Stimulated activated naive B cell treated with anti-CD40 and anti-IgM and Interleukin-4, amounts not matched to agents 10 μg/mL and 1 μg/mL and 100 μg/mL, for 72 hours (primary cell): ENCODE results near the gene TXNRD3.
"Not testable (repeated sequence)": the region's sequence is repeated elsewhere in the genome, so short reads cannot be mapped to it uniquely, and the experiment has no call there.

Experiments used
- ATAC-seq, 2 donors: fragments of 150-1000 bp; cut with Tn5 transposase; replicated peaks; 2 replicates each; pipeline ENCODE4 v1.10.0; 2021; ENCODE audit warnings: moderate library complexity in 1 of 2
- DNase-seq: peaks from one replicate; pipeline ENCODE4 v3.0.0; 2021
- H3K27ac Mint-ChIP-seq: one replicate; pipeline ENCODE4 v1.8.0; 2022; ENCODE audit warnings: mild to moderate bottlenecking, mixed read lengths
- H3K27me3 Mint-ChIP-seq, 2 donors: one replicate each; pipeline ENCODE4 v1.8.0; 2022; ENCODE audit warnings: mixed read lengths in 2 of 2
- H3K36me3 Mint-ChIP-seq, 2 donors: one replicate each; pipeline ENCODE4 v1.8.0; 2022; ENCODE audit warnings: mixed read lengths in 2 of 2, mild to moderate bottlenecking in 1 of 2
- H3K4me1 Mint-ChIP-seq, 2 donors: one replicate each; pipeline ENCODE4 v1.8.0; 2022; ENCODE audit warnings: mixed read lengths in 2 of 2, mild to moderate bottlenecking in 1 of 2
- H3K4me3 Mint-ChIP-seq, 2 donors: one replicate each; pipeline ENCODE4 v1.8.0; 2022; ENCODE audit warnings: mild to moderate bottlenecking in 2 of 2, mixed read lengths in 2 of 2, moderate library complexity in 1 of 2
- H3K9me3 Mint-ChIP-seq, 2 donors: one replicate each; pipeline ENCODE4 v1.8.0; 2022; ENCODE audit warnings: mixed read lengths in 2 of 2, mild to moderate bottlenecking in 1 of 2

The TXNRD3 gene

GRCh38 chr3:126646674-126647073, 8.2 kb downstream of the TXNRD3 start:
- no peaks in the 10 kb centered on the region for H3K9me3 Mint-ChIP-seq
- H3K4me3 Mint-ChIP-seq = no peak overlapping the region
- H3K4me1 Mint-ChIP-seq = no peaks in the 10 kb centered on the region
- peaks cover 2 to 3% of the 10 kb centered on the region in 2 donors for H3K36me3 Mint-ChIP-seq
- H3K27ac Mint-ChIP-seq = no peak overlapping the region
- DNase-seq = no peak
- no peak for ATAC-seq
- peaks cover 0 to 11% of the 10 kb centered on the region in 2 donors for H3K27me3 Mint-ChIP-seq

- ATAC-seq (no peak), DNase-seq (no peak)
- Mint-ChIP-seq H3K4me3 (no peak overlapping the region), H3K36me3 (peaks cover 5 to 12% of the 10 kb centered on the region in 2 donors), H3K27ac (no peak overlapping the region), H3K4me1 (no peaks in the 10 kb centered on the region), H3K27me3 (peaks cover 0 to 10% of the 10 kb centered on the region in 2 donors), H3K9me3 (peaks cover 0 to 1% of the 10 kb centered on the region in 2 donors)
Measured at GRCh38 chr3:126644615-126645014, 10.3 kb downstream of the TXNRD3 start.

- peaks cover 0 to 1% of the 10 kb centered on the region in 2 donors for H3K9me3 Mint-ChIP-seq
- peaks cover 10 to 12% of the 10 kb centered on the region in 2 donors for H3K36me3 Mint-ChIP-seq
- peaks cover 0 to 6% of the 10 kb centered on the region in 2 donors for H3K27me3 Mint-ChIP-seq
- no peaks in the 10 kb centered on the region for H3K4me1 Mint-ChIP-seq
- no peak overlapping the region for H3K4me3 Mint-ChIP-seq
- ATAC-seq (no peak), DNase-seq (no peak)
- no peak overlapping the region for H3K27ac Mint-ChIP-seq
Measured at GRCh38 chr3:126638790-126639189, 16.1 kb downstream of the TXNRD3 start.

- no peak for ATAC-seq
- H3K4me1 Mint-ChIP-seq = no peaks in the 10 kb centered on the region
- DNase-seq = no peak
- peaks cover 0 to 6% of the 10 kb centered on the region in 2 donors for H3K27me3 Mint-ChIP-seq
- no peak overlapping the region for H3K27ac Mint-ChIP-seq
- no peak overlapping the region for H3K4me3 Mint-ChIP-seq
- peaks cover 7 to 9% of the 10 kb centered on the region in 2 donors for H3K36me3 Mint-ChIP-seq
- H3K9me3 Mint-ChIP-seq = peaks cover 0 to 1% of the 10 kb centered on the region in 2 donors
Measured at GRCh38 chr3:126636436-126636835, 18.5 kb downstream of the TXNRD3 start.

GRCh38 chr3:126634803-126635202, 20.1 kb downstream of the TXNRD3 start:
- DNase-seq = no peak
- Mint-ChIP-seq H3K27ac (no peak overlapping the region), H3K9me3 (no peaks in the 10 kb centered on the region), H3K4me3 (no peak overlapping the region), H3K36me3 (peaks cover 0 to 5% of the 10 kb centered on the region in 2 donors), H3K27me3 (no peaks in the 10 kb centered on the region), H3K4me1 (no peaks in the 10 kb centered on the region)
- no peak for ATAC-seq

- H3K4me1 Mint-ChIP-seq = no peaks in the 10 kb centered on the region
- no peak for DNase-seq
- H3K4me3 Mint-ChIP-seq = no peak overlapping the region
- no peak for ATAC-seq
- no peak overlapping the region for H3K27ac Mint-ChIP-seq
- no peaks in the 10 kb centered on the region for H3K9me3 Mint-ChIP-seq
- H3K36me3 Mint-ChIP-seq = peaks cover 3 to 4% of the 10 kb centered on the region in 2 donors
- H3K27me3 Mint-ChIP-seq = no peaks in the 10 kb centered on the region
Measured at GRCh38 chr3:126630020-126630419, 24.9 kb downstream of the TXNRD3 start.

- H3K27me3 Mint-ChIP-seq, H3K4me3 Mint-ChIP-seq, H3K27ac Mint-ChIP-seq, ATAC-seq, H3K4me1 Mint-ChIP-seq, DNase-seq, H3K9me3 Mint-ChIP-seq, H3K36me3 Mint-ChIP-seq: not testable (repeated sequence)
Measured at GRCh38 chr3:126625735-126626134, 29.2 kb downstream of the TXNRD3 start.

GRCh38 chr3:126622694-126623093, 32.2 kb downstream of the TXNRD3 start:
- Mint-ChIP-seq H3K36me3 (peaks cover 4 to 6% of the 10 kb centered on the region in 2 donors), H3K27me3 (no peaks in the 10 kb centered on the region), H3K9me3 (no peaks in the 10 kb centered on the region), H3K4me3 (no peak overlapping the region), H3K27ac (no peak overlapping the region), H3K4me1 (no peaks in the 10 kb centered on the region)
- DNase-seq (no peak), ATAC-seq (no peak)

GRCh38 chr3:126621627-126622345, 33.1 kb downstream of the TXNRD3 start:
- Mint-ChIP-seq H3K4me3 (no peak overlapping the region), H3K36me3 (peaks cover 0 to 6% of the 10 kb centered on the region in 2 donors), H3K27ac (no peak overlapping the region), H3K4me1 (no peaks in the 10 kb centered on the region), H3K9me3 (no peaks in the 10 kb centered on the region), H3K27me3 (no peaks in the 10 kb centered on the region)
- DNase-seq = no peak
- ATAC-seq = no peak

GRCh38 chr3:126621171-126621570, 33.8 kb downstream of the TXNRD3 start:
- DNase-seq (no peak), ATAC-seq (no peak)
- Mint-ChIP-seq H3K4me1 (no peaks in the 10 kb centered on the region), H3K9me3 (no peaks in the 10 kb centered on the region), H3K4me3 (no peak overlapping the region), H3K36me3 (peaks cover 0 to 6% of the 10 kb centered on the region in 2 donors), H3K27ac (no peak overlapping the region), H3K27me3 (no peaks in the 10 kb centered on the region)

- no peak overlapping the region for H3K4me3 Mint-ChIP-seq
- ATAC-seq (no peak), DNase-seq (no peak)
- H3K27me3 Mint-ChIP-seq = no peaks in the 10 kb centered on the region
- peaks cover 0 to 7% of the 10 kb centered on the region in 2 donors for H3K36me3 Mint-ChIP-seq
- H3K4me1 Mint-ChIP-seq = no peaks in the 10 kb centered on the region
- H3K9me3 Mint-ChIP-seq = no peaks in the 10 kb centered on the region
- no peak overlapping the region for H3K27ac Mint-ChIP-seq
Measured at GRCh38 chr3:126620738-126621137, 34.2 kb downstream of the TXNRD3 start.

GRCh38 chr3:126618760-126619159, 36.2 kb downstream of the TXNRD3 start:
- Mint-ChIP-seq H3K27ac (no peak overlapping the region), H3K4me1 (no peaks in the 10 kb centered on the region), H3K27me3 (no peaks in the 10 kb centered on the region), H3K4me3 (no peak overlapping the region), H3K9me3 (no peaks in the 10 kb centered on the region), H3K36me3 (peaks cover 0 to 4% of the 10 kb centered on the region in 2 donors)
- DNase-seq (no peak), ATAC-seq (no peak)

GRCh38 chr3:126618021-126618420, 36.9 kb downstream of the TXNRD3 start:
- DNase-seq (no peak), ATAC-seq (no peak)
- H3K27ac Mint-ChIP-seq = no peak overlapping the region
- no peaks in the 10 kb centered on the region for H3K27me3 Mint-ChIP-seq
- H3K4me1 Mint-ChIP-seq = no peaks in the 10 kb centered on the region
- H3K36me3 Mint-ChIP-seq = peaks cover 0 to 4% of the 10 kb centered on the region in 2 donors
- no peak overlapping the region for H3K4me3 Mint-ChIP-seq
- no peaks in the 10 kb centered on the region for H3K9me3 Mint-ChIP-seq

- H3K9me3 Mint-ChIP-seq = no peaks in the 10 kb centered on the region
- DNase-seq (no peak), ATAC-seq (no peak)
- no peak overlapping the region for H3K4me3 Mint-ChIP-seq
- H3K27me3 Mint-ChIP-seq = no peaks in the 10 kb centered on the region
- no peak overlapping the region for H3K27ac Mint-ChIP-seq
- H3K4me1 Mint-ChIP-seq = no peaks in the 10 kb centered on the region
- peaks cover 0 to 4% of the 10 kb centered on the region in 2 donors for H3K36me3 Mint-ChIP-seq
Measured at GRCh38 chr3:126617571-126617970, 37.4 kb downstream of the TXNRD3 start.

GRCh38 chr3:126616931-126617330, 38.0 kb downstream of the TXNRD3 start:
- H3K4me3 Mint-ChIP-seq = no peak overlapping the region
- peaks cover 0 to 4% of the 10 kb centered on the region in 2 donors for H3K36me3 Mint-ChIP-seq
- no peak for ATAC-seq
- H3K4me1 Mint-ChIP-seq = no peaks in the 10 kb centered on the region
- DNase-seq = no peak
- no peaks in the 10 kb centered on the region for H3K27me3 Mint-ChIP-seq
- H3K9me3 Mint-ChIP-seq = no peaks in the 10 kb centered on the region
- no peak overlapping the region for H3K27ac Mint-ChIP-seq
